Activated T-cell treated with anti-CD3 and anti-CD28 coated beads, Interleukin-2, amount 50 U/mL, for 4 hours (primary cell): ENCODE results near the gene NOP16. TPM values are rescaled to one million over a fixed set of nuclear protein-coding genes. Genes with fewer than 3 reads are reported as not detected.
"Not testable (repeated sequence)": the region's sequence is repeated elsewhere in the genome, so short reads cannot be mapped to it uniquely, and the experiment has no call there.

ENCODE experiments used
- ATAC-seq, 2 donors: fragments of 200-7000 bp; cut with Tn5 transposase; one replicate each; pipeline ENCODE4 v1.10.0; 2021
- DNase-seq: peaks from one replicate; pipeline ENCODE4 v3.0.0-alpha.2; 2020
- H3K27me3 Mint-ChIP-seq: one replicate; pipeline ENCODE4 v1.8.0; 2021; ENCODE audit warnings: low read depth, mixed read lengths
- H3K36me3 Mint-ChIP-seq: one replicate; pipeline ENCODE4 v1.8.0; 2022; ENCODE audit warnings: mixed read lengths; ENCODE audit not compliant: insufficient read depth
- H3K4me1 Mint-ChIP-seq: one replicate; pipeline ENCODE4 v1.8.0; 2021; ENCODE audit warnings: low read depth, mixed read lengths
- H3K4me3 Mint-ChIP-seq: one replicate; pipeline ENCODE4 v1.8.0; 2021; ENCODE audit warnings: mild to moderate bottlenecking, moderate library complexity, mixed read lengths
- H3K9me3 Mint-ChIP-seq: one replicate; pipeline ENCODE4 v1.8.0; 2021; ENCODE audit warnings: mixed read lengths
- total RNA-seq, 3 donors: library from RNA; stranded (reverse); gene quantifications; one replicate each; pipeline ENCODE4 v1.2.1, GENCODE V29; 2021

The NOP16 gene
- total RNA-seq, 3 donors from 2014 or later: 247 to 262 (median 255) TPM

DNA sequence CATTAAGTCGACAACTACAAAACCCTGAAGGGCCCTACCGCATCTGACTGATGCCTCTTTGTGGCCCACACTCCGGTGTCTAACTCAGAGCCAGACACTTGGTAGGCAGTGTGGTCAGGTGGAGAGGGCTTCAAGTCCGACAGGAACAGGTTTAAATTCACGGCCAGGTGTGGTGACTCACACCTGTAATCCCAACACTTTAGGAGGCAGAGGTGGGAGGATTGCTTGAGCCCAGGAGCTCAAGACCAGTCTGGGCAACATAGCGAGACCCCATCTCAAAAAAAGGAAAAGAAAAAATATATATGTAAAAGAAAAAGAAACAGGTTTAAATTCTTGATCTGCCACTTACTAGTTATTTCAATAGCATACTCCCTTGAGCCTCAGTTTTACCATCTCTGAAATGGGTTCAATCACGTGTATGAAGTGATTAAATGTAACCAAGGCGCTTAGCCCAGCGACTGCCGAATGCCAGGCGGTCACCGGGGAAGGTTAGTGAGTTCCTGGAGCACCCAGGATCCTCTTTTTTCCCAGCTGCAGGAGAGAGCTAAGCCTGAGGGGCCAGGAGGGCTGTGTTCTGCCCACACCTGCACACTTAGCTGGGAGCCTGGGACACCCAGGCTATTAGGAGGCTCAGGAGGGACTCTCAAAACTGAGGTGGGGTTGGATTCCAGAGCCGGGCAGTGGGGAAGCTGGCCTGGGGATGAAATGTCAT lies 27.0 kb upstream of the NOP16 start:
- H3K9me3 Mint-ChIP-seq: no peaks in the 10 kb centered on the region
- H3K4me3 Mint-ChIP-seq: peak overlapping the region; percentile 85
- peaks cover under 1% of the 10 kb centered on the region for H3K27me3 Mint-ChIP-seq
- peaks cover 39% of the 10 kb centered on the region for H3K4me1 Mint-ChIP-seq
- no peak for DNase-seq
- peaks cover 8% of the 10 kb centered on the region for H3K36me3 Mint-ChIP-seq
- ATAC-seq: no peak

DNA sequence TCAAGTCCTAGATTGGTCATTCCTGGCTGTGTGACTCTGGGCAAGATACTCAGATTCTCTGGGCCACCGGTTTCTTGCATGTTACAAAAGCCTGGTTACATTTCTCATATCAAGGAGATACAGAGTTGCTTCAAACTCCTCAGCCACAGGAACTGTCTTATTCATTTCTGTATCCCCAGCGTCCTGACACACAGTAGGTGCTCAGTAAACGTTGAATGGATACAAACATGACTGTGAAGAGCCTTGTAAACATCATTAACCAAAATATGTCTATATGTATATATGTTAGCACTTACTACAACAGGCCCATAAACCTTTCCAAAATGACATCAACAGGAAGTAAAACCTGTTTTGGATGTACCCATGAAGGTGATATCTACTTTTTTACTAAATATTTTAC lies 26.3 kb upstream of the NOP16 start:
- Mint-ChIP-seq H3K27me3 (no peaks in the 10 kb centered on the region), H3K4me1 (peaks cover 39% of the 10 kb centered on the region)

DNA sequence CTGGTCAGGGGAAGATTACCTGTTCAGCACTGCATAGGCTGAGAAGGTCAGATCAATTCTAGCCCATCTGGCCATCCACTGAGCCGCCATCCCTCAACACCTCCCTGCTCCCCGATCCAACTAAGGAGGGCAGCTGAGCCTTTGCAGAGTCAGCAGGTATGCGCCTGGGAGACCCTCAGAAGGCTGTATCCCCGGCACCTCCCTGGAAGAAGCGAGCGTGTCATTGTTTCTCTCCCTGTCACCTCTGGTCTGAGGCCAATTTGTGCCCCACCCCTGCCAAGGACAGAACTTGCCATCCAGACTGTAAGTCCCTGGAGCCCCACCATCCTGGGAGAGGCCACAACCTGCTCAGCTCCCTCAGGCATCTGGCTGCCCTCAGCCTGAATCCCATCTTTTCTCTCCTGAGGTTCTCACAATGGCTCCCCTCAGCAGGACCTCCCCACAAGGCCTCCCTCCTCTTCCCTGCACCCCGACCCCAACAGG lies 25.4 kb upstream of the NOP16 start:
- H3K36me3 Mint-ChIP-seq: peaks cover 12% of the 10 kb centered on the region
- no peaks in the 10 kb centered on the region for H3K9me3 Mint-ChIP-seq
- ATAC-seq (no peak), DNase-seq (no peak)
- H3K4me3 Mint-ChIP-seq: no peak overlapping the region
- no peaks in the 10 kb centered on the region for H3K27me3 Mint-ChIP-seq
- peaks cover 39% of the 10 kb centered on the region for H3K4me1 Mint-ChIP-seq

More for the DNA sequence above, 26.3 kb upstream of the NOP16 start:
- DNase-seq (no peak), ATAC-seq (no peak)
- H3K36me3 Mint-ChIP-seq: peaks cover 12% of the 10 kb centered on the region
- H3K4me3 Mint-ChIP-seq: peak overlapping the region; percentile 85
- no peaks in the 10 kb centered on the region for H3K9me3 Mint-ChIP-seq

DNA sequence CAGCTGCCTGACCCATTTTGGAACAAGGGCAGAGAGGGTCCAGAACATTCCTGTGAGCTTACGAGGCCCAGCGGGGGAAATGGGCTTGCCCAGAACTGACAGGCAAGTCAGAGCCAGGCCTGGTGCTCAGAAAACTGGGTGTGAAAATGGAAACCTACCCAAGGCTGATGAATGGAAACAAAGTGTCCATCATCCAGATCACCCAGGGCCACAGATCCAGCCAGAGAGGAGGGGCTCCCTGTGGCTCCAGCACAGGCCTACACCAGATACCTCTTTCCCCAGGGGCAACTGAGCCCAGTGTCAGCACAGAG lies 24.8 kb upstream of the NOP16 start:
- ATAC-seq: no peak
- peaks cover 39% of the 10 kb centered on the region for H3K4me1 Mint-ChIP-seq

DNA sequence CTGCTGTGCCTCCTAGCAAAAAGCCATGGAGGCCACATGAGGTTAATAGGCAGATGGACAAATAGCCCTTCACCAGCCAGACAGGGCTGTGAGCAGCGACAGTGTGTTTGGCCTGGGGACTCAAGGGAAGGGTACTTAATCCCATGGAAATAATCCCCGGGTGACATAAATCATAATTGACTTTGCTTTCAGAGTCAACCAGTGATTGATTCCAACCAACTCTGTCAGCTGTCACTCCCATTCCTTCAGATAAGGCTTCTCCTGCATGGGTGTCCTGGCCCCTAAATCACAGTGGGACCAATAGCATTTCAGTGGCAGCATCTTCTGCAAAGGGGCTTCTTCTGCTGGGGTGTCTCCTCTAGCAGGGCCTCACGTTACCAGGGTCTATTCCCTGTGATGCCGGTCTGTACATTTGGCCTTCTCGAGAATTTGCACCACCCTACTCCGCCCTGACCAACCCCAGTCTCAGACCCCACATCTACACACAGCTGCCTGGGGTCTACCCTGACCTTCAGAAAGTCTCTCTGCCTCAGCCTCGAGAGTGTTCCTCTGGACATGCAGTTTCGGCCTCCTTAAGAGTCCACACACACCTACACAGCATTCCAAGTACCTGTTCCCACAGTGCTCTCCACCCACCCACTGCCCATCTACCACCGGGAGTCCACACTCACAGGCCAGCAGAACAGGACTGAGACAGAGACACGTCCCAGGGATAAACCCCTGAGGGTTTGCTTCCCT lies 24.3 kb upstream of the NOP16 start:
- Mint-ChIP-seq H3K9me3 (no peaks in the 10 kb centered on the region), H3K36me3 (peaks cover 15% of the 10 kb centered on the region), H3K4me1 (peaks cover 39% of the 10 kb centered on the region), H3K27me3 (no peaks in the 10 kb centered on the region), H3K4me3 (no peak overlapping the region)
- no peak for DNase-seq
- ATAC-seq: no peak

More for the DNA sequence above, 24.8 kb upstream of the NOP16 start:
- Mint-ChIP-seq H3K36me3 (peaks cover 12% of the 10 kb centered on the region), H3K9me3 (no peaks in the 10 kb centered on the region), H3K27me3 (no peaks in the 10 kb centered on the region), H3K4me3 (no peak overlapping the region)
- DNase-seq: no peak

DNA sequence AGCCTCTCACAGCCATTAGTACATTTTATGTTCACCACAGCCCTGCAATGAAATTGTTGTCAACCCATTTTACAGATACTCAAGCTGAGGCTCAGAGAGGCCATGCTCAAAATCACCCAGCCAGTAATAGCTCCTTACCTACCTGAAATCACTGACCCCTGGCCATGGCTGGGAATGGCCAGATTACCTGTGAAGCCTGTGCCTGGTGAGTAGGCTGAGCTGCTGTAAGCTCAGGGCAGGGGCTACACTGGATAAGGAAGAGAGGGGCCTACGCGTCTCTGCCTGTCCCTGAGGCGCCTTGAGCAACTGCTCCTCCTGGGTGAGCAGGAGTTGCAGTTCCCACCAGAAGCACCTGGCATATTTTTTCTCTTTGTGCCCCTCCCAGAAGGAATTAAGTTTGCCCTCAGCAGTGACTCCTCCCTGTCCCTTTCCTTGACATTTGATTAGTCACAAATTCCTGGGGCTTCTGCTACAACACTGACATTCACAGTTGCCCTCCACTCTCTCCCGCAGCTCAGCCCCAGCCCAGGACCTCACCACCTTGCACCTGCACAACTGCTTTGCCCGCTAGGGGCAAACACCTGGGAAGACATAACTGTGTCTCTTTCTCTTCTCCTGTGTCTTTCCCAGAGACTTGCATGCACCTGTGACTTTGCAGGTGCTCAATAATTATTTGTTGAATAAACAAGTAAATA lies 22.2 kb upstream of the NOP16 start:
- DNase-seq: no peak
- Mint-ChIP-seq H3K4me1 (peaks cover 33% of the 10 kb centered on the region), H3K36me3 (peaks cover 16% of the 10 kb centered on the region), H3K27me3 (no peaks in the 10 kb centered on the region), H3K9me3 (no peaks in the 10 kb centered on the region), H3K4me3 (no peak overlapping the region)
- ATAC-seq: no peak

DNA sequence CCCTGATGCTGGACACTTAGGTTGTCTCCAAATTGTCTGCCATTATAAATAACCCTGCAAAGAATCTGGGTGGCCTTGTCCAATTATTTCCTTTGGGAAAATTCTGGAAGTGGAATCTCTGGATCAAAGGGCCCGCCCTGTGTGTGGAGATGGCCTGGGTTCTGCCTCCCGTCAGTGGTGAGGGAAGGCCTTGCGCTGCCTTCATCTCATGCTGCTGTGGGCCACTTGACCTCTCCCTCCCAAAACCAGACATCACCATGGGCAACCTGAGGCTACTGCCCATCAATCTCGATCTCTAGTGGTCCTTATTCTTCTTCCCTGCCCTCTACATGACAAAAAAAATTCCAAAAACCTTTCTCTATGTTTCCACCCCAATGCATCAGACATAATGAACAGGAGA lies 21.4 kb upstream of the NOP16 start:
- Mint-ChIP-seq H3K4me1 (peaks cover 26% of the 10 kb centered on the region), H3K27me3 (no peaks in the 10 kb centered on the region), H3K36me3 (peaks cover 17% of the 10 kb centered on the region), H3K9me3 (no peaks in the 10 kb centered on the region), H3K4me3 (no peak overlapping the region)
- DNase-seq (no peak), ATAC-seq (no peak)

DNA sequence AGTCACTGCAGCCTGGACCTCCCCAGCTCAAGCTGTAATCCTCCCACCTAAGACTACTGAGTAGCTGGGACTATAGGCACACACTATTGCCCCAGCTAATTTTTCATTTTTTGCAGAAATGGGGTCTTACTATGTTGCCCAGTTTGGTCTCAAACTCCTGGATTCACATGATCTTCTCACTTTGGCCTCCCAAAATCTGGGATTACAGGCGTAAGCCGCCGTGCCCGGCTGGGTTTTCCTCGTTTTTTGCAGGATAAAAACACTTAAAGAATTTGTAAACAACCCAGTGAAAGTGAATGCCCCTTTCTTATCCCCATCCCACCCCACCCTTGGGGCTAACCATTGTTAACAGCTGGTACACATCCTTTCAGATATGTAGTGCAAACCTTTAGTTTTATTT lies 20.2 kb upstream of the NOP16 start:
- Mint-ChIP-seq H3K36me3 (peaks cover 20% of the 10 kb centered on the region), H3K4me3 (no peak overlapping the region), H3K4me1 (peaks cover 14% of the 10 kb centered on the region), H3K27me3 (no peaks in the 10 kb centered on the region), H3K9me3 (no peaks in the 10 kb centered on the region)
- no peak for ATAC-seq
- no peak for DNase-seq

DNA sequence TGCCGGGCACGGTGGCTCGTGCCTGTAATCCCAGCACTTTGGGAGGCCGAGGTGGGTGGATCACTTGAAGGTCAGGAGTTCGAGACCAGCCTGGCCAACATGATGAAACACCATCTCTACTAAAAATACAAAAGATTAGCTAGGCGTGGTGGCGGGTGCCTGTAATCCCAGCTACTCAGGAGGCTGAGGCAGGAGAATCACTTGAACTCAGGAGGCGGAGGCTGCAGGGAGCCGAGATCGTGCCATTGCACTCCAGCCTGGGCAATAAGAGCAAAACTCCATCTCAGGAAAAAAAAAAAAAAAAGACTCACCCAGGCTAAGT lies 19.8 kb upstream of the NOP16 start:
- ATAC-seq, H3K4me3 Mint-ChIP-seq, H3K9me3 Mint-ChIP-seq, DNase-seq, H3K27me3 Mint-ChIP-seq: not testable (repeated sequence)
- Mint-ChIP-seq H3K4me1 (peaks cover 13% of the 10 kb centered on the region), H3K36me3 (peaks cover 20% of the 10 kb centered on the region)

DNA sequence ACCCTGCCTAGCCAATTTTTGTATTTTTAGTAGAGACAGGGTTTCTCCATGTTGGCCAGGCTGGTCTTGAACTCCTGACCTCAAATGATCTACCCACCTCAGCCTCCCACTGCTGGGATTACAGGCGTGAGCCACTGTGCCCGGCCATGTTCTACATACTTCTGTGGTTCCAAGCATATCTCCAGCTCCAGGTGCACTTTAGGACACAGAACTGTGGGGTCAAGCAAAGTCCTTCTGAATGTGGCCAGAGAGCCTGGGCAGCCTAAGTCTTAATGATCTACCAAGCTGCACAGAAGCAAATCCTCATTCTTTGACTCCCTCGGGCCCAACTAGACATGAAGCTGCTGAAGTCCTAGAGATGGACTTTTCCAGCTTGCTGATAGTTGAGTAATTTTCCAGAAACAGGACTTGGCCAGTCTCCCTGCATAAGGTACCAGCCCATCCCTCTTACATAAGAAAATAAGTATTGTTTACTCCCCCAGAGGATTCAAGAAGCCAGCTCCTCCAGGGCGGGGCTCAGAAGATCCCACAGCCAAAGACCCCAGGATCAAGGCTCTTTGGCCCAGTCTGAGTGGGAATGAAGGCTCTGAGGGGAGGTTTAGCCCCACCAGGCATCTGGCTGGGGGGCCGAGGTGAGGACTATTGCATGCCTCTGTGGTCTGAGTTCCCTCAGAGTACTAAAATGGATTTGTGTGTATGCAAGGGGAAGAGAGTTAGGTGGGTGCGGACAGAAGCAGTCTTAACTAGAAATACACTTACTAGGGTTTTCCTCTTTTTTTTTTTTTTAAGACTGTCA lies 19.3 kb upstream of the NOP16 start:
- ATAC-seq (no peak), DNase-seq (no peak)
- H3K36me3 Mint-ChIP-seq: peaks cover 20% of the 10 kb centered on the region
- no peak overlapping the region for H3K4me3 Mint-ChIP-seq
- no peaks in the 10 kb centered on the region for H3K9me3 Mint-ChIP-seq
- H3K27me3 Mint-ChIP-seq: no peaks in the 10 kb centered on the region
- peaks cover 9% of the 10 kb centered on the region for H3K4me1 Mint-ChIP-seq

DNA sequence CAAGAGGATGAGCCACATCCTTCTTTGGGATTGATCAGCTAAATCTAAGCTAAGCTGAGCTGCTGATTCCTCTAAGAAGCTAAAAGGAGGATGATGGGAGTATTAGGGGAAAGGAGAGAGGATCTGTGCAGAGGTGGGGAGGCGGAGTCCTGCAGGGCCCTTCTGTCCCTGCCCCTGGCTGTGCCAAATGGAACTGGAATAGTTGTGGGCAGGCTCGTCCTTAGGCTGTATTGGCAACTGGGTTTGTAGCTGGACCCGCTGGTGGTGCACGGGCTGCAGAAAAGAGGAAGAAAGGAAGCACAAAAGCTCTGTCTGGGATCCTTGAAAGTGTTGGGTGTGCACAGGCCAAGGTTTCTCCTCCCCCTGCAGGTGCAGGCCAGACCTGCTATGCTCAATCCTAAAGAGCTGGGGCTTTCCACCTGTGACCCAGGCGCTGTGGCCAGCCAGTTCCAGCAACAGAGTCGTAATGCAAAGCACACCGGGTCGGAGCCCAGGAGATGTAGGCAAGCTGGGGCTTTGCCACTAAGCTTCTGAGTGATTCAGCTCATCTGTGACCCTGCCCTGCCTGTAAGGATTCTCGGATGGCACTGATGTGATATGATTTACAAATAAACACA lies 18.1 kb upstream of the NOP16 start:
- H3K9me3 Mint-ChIP-seq: no peaks in the 10 kb centered on the region
- H3K4me3 Mint-ChIP-seq: no peak overlapping the region
- no peak for DNase-seq
- ATAC-seq: no peak
- H3K4me1 Mint-ChIP-seq: peaks cover 4% of the 10 kb centered on the region
- H3K36me3 Mint-ChIP-seq: peaks cover 17% of the 10 kb centered on the region
- H3K27me3 Mint-ChIP-seq: no peaks in the 10 kb centered on the region

DNA sequence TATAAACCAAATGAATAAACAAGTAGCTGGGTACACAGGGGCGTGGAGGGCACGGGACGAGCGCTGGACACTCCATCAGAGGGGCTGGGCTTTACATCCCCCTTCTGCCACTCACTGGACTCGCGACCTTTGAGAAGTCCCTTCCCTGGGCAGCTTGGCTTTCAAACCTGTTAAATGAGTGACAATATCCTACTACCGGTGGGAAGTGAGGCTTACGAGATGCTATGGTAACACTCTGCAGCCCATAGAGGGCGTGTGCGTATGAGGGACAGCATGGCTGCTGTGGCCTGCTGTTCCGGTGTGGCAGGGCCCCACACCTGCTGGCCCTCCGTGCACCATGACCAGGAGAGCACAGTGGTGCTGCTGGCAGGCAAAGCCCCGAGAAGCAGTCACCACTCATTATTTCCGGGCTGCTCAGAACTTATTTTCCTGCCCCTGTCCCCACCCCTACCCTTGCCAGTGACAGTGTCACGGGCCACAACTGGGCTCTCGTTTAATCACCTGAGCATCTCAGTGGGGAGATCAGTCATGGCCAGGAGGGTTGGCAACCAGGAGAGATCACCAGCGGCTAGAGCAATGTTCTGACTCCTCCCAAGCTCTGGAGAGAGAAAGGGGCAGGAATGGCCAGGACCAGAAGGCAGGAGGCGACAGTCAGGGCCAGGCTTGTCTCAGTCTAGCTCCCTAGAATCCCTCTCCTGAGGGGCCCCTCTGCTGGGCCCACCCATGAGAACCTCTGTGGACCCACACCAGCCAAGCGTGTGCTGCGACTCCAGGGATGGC lies 17.4 kb upstream of the NOP16 start:
- H3K4me3 Mint-ChIP-seq: no peak overlapping the region
- ATAC-seq: no peak
- H3K4me1 Mint-ChIP-seq: peaks cover under 1% of the 10 kb centered on the region
- peaks cover 14% of the 10 kb centered on the region for H3K36me3 Mint-ChIP-seq
- DNase-seq: no peak
- H3K27me3 Mint-ChIP-seq: no peaks in the 10 kb centered on the region
- no peaks in the 10 kb centered on the region for H3K9me3 Mint-ChIP-seq
